ENCODE measurements around the gene STAG3.
"Not testable (repeated sequence)": the region's sequence is repeated elsewhere in the genome, so short reads cannot be mapped to it uniquely, and the experiment has no call there.

The STAG3 gene, protein sequence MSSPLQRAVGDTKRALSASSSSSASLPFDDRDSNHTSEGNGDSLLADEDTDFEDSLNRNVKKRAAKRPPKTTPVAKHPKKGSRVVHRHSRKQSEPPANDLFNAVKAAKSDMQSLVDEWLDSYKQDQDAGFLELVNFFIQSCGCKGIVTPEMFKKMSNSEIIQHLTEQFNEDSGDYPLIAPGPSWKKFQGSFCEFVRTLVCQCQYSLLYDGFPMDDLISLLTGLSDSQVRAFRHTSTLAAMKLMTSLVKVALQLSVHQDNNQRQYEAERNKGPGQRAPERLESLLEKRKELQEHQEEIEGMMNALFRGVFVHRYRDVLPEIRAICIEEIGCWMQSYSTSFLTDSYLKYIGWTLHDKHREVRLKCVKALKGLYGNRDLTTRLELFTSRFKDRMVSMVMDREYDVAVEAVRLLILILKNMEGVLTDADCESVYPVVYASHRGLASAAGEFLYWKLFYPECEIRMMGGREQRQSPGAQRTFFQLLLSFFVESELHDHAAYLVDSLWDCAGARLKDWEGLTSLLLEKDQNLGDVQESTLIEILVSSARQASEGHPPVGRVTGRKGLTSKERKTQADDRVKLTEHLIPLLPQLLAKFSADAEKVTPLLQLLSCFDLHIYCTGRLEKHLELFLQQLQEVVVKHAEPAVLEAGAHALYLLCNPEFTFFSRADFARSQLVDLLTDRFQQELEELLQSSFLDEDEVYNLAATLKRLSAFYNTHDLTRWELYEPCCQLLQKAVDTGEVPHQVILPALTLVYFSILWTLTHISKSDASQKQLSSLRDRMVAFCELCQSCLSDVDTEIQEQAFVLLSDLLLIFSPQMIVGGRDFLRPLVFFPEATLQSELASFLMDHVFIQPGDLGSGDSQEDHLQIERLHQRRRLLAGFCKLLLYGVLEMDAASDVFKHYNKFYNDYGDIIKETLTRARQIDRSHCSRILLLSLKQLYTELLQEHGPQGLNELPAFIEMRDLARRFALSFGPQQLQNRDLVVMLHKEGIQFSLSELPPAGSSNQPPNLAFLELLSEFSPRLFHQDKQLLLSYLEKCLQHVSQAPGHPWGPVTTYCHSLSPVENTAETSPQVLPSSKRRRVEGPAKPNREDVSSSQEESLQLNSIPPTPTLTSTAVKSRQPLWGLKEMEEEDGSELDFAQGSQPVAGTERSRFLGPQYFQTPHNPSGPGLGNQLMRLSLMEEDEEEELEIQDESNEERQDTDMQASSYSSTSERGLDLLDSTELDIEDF

GRCh38 chr7:100177045-100178001 lies at the start of gene STAG3, which contains the start of gene GPC2:
Gene STAG3, plus strand, starts transcription at chr7:100177918. Its CDS starts 2,639 bp downstream, at chr7:100180557.
Gene GPC2, minus strand, starts transcription at chr7:100177381. Its CDS starts 182 bp downstream, at chr7:100177199.
- peak within 1 kb of the TSS; percentile 81 for H3K4me3 ChIP-seq (ENCODE audit: low read depth, low read length)
- TF ChIP-seq, protein P1, sequence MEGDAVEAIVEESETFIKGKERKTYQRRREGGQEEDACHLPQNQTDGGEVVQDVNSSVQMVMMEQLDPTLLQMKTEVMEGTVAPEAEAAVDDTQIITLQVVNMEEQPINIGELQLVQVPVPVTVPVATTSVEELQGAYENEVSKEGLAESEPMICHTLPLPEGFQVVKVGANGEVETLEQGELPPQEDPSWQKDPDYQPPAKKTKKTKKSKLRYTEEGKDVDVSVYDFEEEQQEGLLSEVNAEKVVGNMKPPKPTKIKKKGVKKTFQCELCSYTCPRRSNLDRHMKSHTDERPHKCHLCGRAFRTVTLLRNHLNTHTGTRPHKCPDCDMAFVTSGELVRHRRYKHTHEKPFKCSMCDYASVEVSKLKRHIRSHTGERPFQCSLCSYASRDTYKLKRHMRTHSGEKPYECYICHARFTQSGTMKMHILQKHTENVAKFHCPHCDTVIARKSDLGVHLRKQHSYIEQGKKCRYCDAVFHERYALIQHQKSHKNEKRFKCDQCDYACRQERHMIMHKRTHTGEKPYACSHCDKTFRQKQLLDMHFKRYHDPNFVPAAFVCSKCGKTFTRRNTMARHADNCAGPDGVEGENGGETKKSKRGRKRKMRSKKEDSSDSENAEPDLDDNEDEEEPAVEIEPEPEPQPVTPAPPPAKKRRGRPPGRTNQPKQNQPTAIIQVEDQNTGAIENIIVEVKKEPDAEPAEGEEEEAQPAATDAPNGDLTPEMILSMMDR (IDR thresholded peaks at IDR 0.05; ENCODE audit: low read depth, low read length, missing control alignments), result no peak
- DNase-seq (ENCODE audit: low read depth), result peak; percentile 89

GRCh38 chr7:100128637-100128963 lies 49.1 kb upstream of the STAG3 start:
- no peak overlapping the region for H3K4me3 ChIP-seq (ENCODE audit: low read depth, low read length)
- DNase-seq (ENCODE audit: low read depth), result no peak
- TF ChIP-seq, protein P1 (IDR thresholded peaks at IDR 0.05; ENCODE audit: low read depth, low read length, missing control alignments), result no peak

- not testable (repeated sequence) for H3K4me3 ChIP-seq (ENCODE audit: low read depth, low read length); DNase-seq (ENCODE audit: low read depth)
Observed at GRCh38 chr7:100130220-100130607, 47.5 kb upstream of the STAG3 start.

DNA sequence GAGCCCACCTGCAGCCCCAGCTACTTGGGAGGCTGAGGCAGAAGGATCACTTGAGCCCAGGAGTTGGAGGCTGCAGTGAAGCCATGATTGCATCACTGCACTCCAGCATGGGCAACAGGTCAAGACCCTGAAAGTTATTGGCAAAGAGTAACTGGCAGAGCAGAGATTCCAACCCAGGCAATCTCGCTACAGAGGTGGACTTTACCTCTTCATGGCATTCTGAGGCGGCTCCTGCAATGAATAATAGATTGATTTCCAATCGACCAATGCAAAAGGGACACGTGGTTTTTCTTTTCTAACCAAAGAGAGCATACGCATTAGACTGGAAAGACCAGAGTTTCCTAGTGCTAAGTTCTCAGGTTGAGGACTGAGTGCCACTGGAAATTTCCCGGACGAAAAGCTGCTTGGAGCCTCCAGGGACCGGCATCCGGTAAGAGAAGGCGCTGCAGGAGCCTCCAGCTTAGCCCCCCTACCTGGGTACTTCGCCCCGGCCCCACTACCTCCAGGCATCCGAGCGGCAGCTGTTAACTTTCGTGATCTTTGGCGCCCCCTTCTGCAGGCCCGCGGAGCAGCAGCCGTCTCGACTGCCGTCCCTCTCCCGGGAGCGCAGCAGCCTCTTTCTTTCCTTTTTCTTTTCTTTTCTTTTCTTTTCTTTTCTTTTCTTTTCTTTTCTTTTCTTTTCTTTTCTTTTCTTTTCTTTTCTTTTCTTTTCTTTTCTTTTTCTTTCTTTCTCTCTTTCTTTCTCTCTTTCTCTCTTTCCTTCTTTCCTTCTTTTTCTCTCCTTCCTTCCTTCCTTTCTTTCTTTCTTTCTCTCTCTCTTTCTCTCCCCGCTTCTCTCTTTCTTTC lies 46.9 kb upstream of the STAG3 start:
- DNase-seq (ENCODE audit: low read depth), result no peak
- TF ChIP-seq, protein P1 (IDR thresholded peaks at IDR 0.05; ENCODE audit: low read depth, low read length, missing control alignments), result peak; percentile 81
- H3K4me3 ChIP-seq (ENCODE audit: low read depth, low read length), result no peak overlapping the region

DNA sequence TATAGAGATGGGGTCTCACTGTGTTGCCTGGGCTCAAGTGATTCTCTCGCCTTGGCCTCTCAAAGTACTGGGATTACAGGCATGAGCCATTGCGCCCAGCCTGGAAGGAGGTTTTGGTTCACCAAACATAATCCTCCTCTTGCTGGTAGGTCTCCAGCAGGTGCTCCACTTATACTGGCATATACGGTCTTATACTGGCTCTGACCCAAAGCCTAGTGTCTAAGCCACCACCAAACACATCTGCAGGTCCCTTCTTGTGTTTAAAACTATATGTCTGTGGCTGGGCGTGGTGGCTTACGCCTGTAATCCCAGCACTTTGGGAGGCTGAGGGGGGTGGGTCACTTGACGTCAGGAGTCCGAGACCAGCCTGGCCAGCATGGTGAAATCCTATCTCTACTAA lies 45.6 kb upstream of the STAG3 start:
- no peak overlapping the region for H3K4me3 ChIP-seq (ENCODE audit: low read depth, low read length)
- TF ChIP-seq, protein P1 (IDR thresholded peaks at IDR 0.05; ENCODE audit: low read depth, low read length, missing control alignments), result no peak
- DNase-seq (ENCODE audit: low read depth), result no peak

- TF ChIP-seq, protein P1 (IDR thresholded peaks at IDR 0.05; ENCODE audit: low read depth, low read length, missing control alignments), result peak; percentile 99
- DNase-seq (ENCODE audit: low read depth), result no peak
- no peak overlapping the region for H3K4me3 ChIP-seq (ENCODE audit: low read depth, low read length)
Observed at GRCh38 chr7:100132697-100133151, 45.0 kb upstream of the STAG3 start.
